NCI-H187 (cell line): ENCODE data around the gene CRABP1.

Experiments used
- DNase-seq, 2 experiments: peaks; one replicate each; lab custom pipeline; 2025; lab: John Stamatoyannopoulos, UW

The CRABP1 gene

GRCh38 chr15:78340231-78341056 is at the start of gene CRABP1:
TSS of gene CRABP1 (plus strand) at chr15:78340353. CDS start at chr15:78340429, 76 bp downstream.
- no peak for DNase-seq

- no peak for DNase-seq
Observed at GRCh38 chr15:78291052-78291451, 49.1 kb upstream of the CRABP1 start.

GRCh38 chr15:78291698-78292097 is 48.5 kb upstream of the CRABP1 start:
- no peak for DNase-seq

DNA sequence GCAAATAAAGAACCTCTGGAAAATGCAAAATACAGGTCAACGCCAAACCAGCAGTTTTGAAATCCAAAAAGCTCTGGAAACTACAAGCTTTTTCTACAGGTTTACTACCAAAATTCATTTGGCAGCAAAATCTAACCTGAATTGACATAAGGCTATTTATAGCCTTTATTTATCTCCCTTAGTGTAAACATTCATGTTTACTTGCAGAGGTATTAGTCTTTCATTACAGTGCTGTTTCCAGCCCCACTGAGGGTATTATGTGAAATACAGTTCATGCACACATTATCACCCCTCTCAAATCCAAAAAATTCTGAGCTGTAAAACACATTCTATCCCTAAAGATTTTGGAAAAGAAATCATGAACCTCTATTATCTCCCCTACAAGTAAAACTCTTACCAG is 47.9 kb upstream of the CRABP1 start:
- DNase-seq, result no peak

- peak; percentile 59 to 71 for DNase-seq
Observed at GRCh38 chr15:78299101-78299930, 40.8 kb upstream of the CRABP1 start, which contains the start of gene SKIC8. TSS of gene SKIC8 (minus strand) at chr15:78299609. CDS start at chr15:78295686, 3,923 bp downstream.

DNA sequence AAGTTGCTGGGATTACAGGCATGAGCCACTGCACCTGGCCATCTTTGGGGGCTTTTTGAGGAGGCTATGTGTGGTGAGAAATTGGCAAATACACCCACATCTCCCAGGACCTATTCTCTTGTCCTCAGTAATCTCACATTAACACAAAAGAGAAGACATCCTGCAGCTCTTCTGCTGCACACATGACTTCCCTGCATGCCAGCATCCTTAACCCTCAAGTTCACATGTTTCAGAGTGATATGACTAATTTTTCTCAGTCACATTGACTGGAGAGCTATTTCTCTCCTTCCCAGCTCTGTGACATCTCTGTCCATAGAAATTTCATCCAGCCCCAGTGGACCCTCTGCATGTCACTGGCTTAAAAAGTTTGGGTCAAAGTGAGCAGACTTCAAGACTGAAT is 38.8 kb upstream of the CRABP1 start:
- no peak for DNase-seq

GRCh38 chr15:78301828-78302227 is 38.3 kb upstream of the CRABP1 start:
- DNase-seq, result no peak

DNA sequence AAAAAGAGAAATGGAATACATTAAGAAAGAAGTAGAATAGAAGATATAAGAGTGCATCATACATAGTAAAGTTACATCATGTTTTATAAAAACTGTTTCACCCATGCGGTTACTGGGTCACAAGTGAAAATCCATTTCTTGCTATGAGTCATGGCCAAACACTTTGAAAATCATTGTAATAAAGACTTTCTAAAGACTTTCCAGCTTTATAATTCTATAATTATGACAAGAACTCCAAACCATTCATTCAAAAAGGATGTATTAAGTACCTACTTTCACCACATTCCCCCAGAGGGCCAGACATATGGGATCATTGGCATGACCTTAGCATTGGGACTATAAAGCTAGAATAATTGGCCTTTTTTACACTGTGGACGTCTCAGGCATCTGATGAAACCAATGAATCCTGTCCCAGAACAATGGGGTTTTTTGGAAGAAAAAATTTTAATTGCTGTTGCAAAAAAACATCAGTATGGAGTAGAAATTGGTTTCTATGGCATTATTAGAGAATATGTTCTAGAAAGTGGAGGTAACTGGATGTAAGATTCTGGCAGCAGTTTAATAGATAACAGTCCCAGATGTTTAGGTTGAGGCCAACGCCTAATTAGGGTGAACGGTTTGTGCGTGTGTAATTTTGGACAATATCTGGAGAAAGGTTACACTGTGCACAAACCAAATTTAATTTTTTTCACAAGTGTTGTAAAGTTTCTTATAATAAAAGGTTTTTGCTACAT is 37.4 kb upstream of the CRABP1 start:
- no peak for DNase-seq

DNA sequence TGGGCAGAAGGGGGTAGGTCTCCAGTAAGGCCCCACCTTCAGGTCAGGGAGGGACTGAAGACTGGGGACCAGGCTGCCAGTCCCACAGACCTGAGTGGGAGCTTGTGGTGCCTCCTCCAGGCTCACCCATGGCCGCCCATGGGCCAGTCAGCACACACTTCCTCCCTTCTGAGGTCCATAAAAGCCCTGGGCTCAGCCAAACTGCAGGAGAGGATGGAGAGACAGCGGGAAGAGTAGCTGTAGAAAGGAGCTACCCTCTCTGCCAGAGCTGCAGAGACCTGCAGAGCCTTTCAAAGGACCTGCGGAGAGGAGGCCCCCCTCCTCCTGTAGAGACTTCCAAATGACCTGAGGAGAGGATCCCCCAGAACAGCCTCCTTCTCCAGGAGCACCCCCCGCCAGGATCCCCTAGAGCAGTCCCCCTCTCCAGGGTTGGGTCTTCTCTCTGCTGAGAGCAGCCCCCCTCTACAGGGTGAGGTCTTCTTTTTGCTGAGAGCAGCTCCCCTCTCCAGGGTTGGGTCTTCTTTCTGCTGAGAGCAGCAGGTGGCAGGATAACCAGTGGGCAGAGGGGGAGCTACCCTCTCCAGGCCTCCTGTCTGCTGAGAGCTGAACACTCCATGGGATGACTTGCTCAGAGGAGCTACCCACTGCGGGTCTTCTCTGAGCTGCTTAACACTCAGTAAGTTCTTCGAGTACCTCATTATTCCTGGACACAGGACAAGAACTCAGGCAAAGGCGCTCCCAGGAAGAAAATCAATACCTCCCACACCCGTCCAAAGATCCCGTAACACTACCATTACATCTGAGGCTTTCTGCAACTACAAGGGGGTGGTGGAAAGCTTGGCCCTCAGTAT is 35.7 kb upstream of the CRABP1 start:
- DNase-seq, result no peak

DNA sequence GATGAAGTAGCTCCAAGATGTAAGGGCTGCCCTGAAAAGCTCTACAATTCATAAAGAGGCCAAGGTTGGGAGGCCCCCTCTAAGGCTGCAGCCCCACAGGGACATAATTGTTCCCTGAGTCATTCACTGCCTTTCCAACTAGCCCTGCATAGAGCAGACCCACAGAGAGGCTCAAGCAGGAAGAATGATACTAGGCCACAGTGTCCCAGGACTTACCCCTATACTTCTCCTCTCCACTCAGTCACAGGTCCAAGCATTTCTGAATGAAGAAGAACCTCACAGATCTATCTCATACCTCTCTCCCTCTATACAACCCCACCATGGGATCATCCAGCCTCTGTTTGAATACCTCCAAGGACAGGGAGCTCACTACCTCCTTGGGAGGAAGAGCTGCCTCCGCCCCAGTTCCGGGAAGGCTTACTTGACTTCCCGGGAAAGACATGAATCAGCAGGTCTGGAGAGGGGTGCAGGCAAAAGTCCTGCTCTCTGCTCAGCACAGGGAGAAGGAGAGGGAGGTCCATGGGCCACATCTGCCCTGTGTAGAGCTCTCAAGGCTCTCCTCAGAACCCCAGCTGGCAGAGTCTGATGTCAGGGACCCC is 33.9 kb upstream of the CRABP1 start:
- DNase-seq, result no peak

DNA sequence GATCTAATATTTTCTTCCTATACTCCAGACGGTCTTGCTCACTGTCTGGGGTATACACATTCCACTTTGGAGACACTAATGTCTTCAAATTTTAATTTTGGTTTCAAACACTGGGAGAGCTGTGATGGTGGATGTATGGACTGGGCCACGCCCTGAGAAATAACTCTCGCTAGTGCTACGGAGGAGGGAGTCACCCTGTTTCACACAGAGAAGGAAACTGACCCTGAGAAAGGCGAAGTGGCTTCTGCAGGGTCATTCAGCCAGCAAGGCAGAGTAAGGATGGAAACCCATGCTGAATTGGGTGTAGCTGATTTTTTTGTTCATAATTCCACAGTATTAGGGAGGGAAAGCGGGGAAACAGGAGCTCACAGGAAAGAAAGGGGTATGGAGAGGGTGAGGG is 32.2 kb upstream of the CRABP1 start:
- DNase-seq, result no peak

DNA sequence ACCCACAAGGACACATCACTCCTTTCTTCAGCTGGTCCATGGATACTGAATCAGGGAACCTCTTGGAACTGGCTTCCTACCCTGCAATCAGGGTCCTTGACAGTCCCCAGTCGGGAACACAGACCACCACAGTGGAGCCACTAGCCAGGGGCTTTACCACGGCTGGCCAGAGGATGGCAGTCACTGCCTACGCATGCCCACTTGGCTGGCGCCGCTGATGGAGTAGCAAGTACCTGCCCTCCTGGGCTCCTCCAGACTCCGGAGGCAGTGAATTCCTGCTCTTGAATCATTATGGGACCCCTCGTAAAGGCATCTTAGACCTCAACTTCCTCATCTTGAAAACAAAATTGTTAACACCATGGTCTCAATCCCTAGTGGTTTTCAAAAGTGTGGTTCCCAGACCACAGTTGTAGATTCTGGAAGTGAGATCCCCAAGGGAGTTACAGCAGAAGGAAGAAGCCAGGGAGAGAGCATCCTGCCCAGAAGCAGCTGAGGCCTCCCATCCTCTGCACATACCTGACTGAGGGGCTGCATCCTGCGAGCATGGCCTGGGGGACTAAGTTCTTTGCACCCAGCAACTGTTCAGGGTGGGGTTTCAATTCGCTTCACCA is 31.6 kb upstream of the CRABP1 start:
- peak in 1 of 2 experiments; percentile 30 for DNase-seq

GRCh38 chr15:78311292-78311691 is 28.9 kb upstream of the CRABP1 start:
- DNase-seq, result no peak

GRCh38 chr15:78312536-78312935 is 27.6 kb upstream of the CRABP1 start:
- DNase-seq, result no peak

DNA sequence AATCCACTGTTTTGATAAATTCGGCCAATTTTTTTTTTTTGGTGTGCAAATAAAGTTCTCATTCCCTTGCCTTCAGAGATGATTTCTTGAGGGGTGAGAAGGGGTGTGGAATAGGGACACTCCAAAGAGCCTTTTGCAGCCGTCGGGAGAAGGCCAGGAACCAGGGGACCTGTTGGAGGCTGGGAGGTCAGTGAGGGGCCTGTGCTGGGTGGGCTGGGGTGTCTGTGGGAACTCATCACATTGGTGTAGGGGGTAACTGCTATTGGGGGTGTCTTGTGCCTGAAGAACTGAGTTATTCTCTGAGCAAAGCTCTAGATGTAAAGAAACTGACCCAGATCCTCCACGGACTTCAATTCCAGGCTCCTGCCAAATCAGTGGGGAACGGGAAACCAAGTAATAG is 27.2 kb upstream of the CRABP1 start:
- no peak for DNase-seq

DNA sequence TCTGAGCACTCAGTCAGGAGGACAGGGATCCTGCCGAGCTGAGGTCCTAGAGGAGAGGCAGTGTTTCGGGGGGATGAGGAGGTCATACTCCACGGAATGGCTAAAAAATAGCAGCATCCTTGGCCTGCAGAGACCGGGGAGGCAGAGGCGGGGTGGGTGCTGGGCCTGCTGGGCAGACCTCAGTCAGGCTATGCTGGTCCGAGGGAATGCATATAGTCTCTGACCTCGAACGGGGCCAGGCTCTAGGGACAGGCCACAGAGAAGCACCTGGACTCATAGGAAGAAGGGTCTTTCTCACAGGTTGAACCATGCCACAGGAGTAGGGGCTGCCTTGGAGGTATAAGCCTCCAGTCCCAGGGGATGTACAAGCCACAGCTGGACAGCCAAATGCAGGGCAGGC is 26.8 kb upstream of the CRABP1 start:
- DNase-seq, result no peak

- no peak for DNase-seq
Observed at GRCh38 chr15:78314181-78314581, 26.0 kb upstream of the CRABP1 start.

DNA sequence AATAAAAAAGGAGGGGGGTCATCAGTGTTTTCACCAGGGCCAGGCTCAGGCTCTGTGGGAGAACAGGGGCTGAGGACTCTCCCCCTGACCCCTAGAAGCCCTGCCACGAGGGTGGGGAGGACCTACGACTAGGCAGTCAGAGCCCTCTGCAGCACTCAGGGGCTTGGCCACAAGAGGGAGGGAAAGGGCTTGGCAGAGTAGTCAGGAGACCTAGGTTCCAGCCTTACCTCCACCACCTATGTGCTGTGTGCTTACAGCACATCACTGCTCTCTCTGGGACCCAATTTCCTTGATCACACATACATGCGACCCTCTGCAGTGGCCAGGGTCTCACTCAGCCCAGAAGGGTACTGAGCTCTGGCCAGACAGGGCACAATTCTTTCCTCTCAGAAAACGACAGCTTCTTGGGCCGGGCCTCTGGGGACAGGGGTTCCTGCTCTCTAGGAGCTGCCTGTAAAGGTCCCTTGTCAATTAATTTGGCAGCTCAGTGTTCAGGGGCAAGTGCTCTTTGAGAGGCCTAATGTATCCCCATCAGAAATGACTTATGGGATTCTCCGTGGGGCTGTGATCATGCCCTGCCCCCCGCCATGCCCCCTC is 24.4 kb upstream of the CRABP1 start:
- DNase-seq, result no peak

DNA sequence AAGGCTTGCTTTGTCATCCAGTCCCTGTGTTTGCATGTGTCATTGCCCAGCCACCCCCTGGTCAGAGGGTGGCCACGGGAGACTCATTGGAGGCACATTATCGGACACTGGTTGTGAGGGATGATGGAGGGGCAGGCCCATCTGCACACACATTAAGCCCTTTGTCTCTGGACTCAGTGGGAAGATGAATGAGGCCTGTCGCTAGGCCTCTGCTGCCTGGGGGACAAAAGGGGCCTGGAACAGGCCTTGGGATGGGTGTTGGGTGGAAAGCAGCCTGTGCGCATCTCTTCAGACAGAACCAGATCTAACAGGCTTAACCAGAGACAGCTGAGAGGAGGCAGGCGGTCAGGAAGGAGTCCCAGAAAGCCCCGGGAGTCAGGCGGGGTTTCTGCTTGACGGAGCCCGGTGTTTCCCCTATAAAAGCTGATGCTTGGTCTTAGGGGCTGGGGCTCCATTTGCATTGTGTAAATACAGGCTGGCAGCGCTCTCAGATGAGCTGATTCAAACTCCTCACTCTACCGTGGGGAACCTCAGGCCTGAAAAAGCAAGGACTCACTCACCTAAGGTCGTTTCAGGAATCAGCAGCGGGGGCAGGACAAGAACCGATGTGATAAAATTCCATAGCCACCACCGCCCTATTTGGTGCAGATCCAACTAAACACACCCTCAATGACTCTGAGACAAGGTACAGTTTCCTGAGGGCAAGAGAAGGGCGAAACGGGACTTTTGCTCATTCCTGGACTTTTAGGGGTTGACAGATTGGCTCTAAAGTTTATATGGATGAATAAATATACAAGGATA is 23.7 kb upstream of the CRABP1 start:
- no peak for DNase-seq
